GM21737 (cell line): Measurements from ENCODE around the gene ALX4.

Experiments used
- ATAC-seq: cut with Tn5 transposase; IDR thresholded peaks from one replicate; pipeline ENCODE4 v1.9.1; 2021; ENCODE audit warnings: mild to moderate bottlenecking, moderate library complexity; ENCODE audit not compliant: unreplicated experiment

Gene ALX4

GRCh38 chr11:44248109-44248508, 61.8 kb downstream of the ALX4 start:
- no peak for ATAC-seq

GRCh38 chr11:44247508-44247907, 62.4 kb downstream of the ALX4 start:
- ATAC-seq = no peak

- no peak for ATAC-seq
Measured at GRCh38 chr11:44246726-44247125, 63.2 kb downstream of the ALX4 start.

GRCh38 chr11:44244639-44245310, 65.2 kb downstream of the ALX4 start:
- ATAC-seq = no peak

- ATAC-seq = no peak
Measured at GRCh38 chr11:44243595-44244343, 66.2 kb downstream of the ALX4 start.

GRCh38 chr11:44243086-44243485, 66.9 kb downstream of the ALX4 start:
- ATAC-seq = no peak

GRCh38 chr11:44241851-44242250, 68.1 kb downstream of the ALX4 start:
- no peak for ATAC-seq

- ATAC-seq = no peak
Measured at GRCh38 chr11:44237156-44237555, 72.8 kb downstream of the ALX4 start.

- no peak for ATAC-seq
Measured at GRCh38 chr11:44236296-44236695, 73.6 kb downstream of the ALX4 start.

- no peak for ATAC-seq
Measured at GRCh38 chr11:44235765-44236201, 74.2 kb downstream of the ALX4 start.

- no peak for ATAC-seq
Measured at GRCh38 chr11:44229624-44230023, 80.3 kb downstream of the ALX4 start.

GRCh38 chr11:44229098-44229497, 80.8 kb downstream of the ALX4 start:
- no peak for ATAC-seq

GRCh38 chr11:44228379-44228778, 81.6 kb downstream of the ALX4 start:
- no peak for ATAC-seq

GRCh38 chr11:44226945-44227344, 83.0 kb downstream of the ALX4 start:
- no peak for ATAC-seq

- no peak for ATAC-seq
Measured at GRCh38 chr11:44226490-44226889, 83.4 kb downstream of the ALX4 start.

GRCh38 chr11:44224867-44225501, 85.0 kb downstream of the ALX4 start:
- no peak for ATAC-seq

GRCh38 chr11:44223238-44223637, 86.7 kb downstream of the ALX4 start:
- no peak for ATAC-seq

GRCh38 chr11:44221992-44222391, 87.9 kb downstream of the ALX4 start:
- no peak for ATAC-seq

- ATAC-seq = no peak
Measured at GRCh38 chr11:44221456-44221855, 88.5 kb downstream of the ALX4 start.

GRCh38 chr11:44219830-44220796, 89.8 kb downstream of the ALX4 start:
- ATAC-seq = no peak

- no peak for ATAC-seq
Measured at GRCh38 chr11:44217432-44217831, 92.5 kb downstream of the ALX4 start.
